Tongue (tissue), 2 donors: ENCODE measurements around the gene RGPD5. TPM values are rescaled to one million over a fixed set of nuclear protein-coding genes. Genes with fewer than 3 reads are reported as not detected.
"Not testable (repeated sequence)": the region's sequence is repeated elsewhere in the genome, so short reads cannot be mapped to it uniquely, and the experiment has no call there.

ENCODE experiments used
- DNase-seq: peaks from one replicate; pipeline ENCODE4 v3.0.0-alpha.2; 2015
- total RNA-seq: library from RNA; depleted of rRNA; stranded (reverse); fragments of >200 nt; gene quantifications from one replicate; pipeline ENCODE4 v1.2.3, GENCODE V29; 2014

The RGPD5 gene
- 53.6 TPM for total RNA-seq

GRCh38 chr2:109794074-109794737, at the start of gene RGPD5:
TSS of gene RGPD5 (plus strand) at chr2:109794305. CDS start at chr2:109794466, 161 bp downstream.
- not testable (repeated sequence) for DNase-seq

GRCh38 chr2:109751572-109751971, 42.5 kb upstream of the RGPD5 start:
- DNase-seq: not testable (repeated sequence)

- not testable (repeated sequence) for DNase-seq
Measured at GRCh38 chr2:109757163-109757824, 36.8 kb upstream of the RGPD5 start.

GRCh38 chr2:109760265-109761042, 33.7 kb upstream of the RGPD5 start:
- not testable (repeated sequence) for DNase-seq

- not testable (repeated sequence) for DNase-seq
Measured at GRCh38 chr2:109761043-109761454, 33.1 kb upstream of the RGPD5 start.

- DNase-seq: not testable (repeated sequence)
Measured at GRCh38 chr2:109761976-109762375, 32.1 kb upstream of the RGPD5 start.

- DNase-seq: not testable (repeated sequence)
Measured at GRCh38 chr2:109766074-109766473, 28.0 kb upstream of the RGPD5 start.

- not testable (repeated sequence) for DNase-seq
Measured at GRCh38 chr2:109766886-109767578, 27.1 kb upstream of the RGPD5 start.

GRCh38 chr2:109768934-109769333, 25.2 kb upstream of the RGPD5 start:
- DNase-seq: not testable (repeated sequence)

GRCh38 chr2:109779118-109779517, 15.0 kb upstream of the RGPD5 start:
- DNase-seq: not testable (repeated sequence)

GRCh38 chr2:109781147-109781816, 12.8 kb upstream of the RGPD5 start:
- not testable (repeated sequence) for DNase-seq

GRCh38 chr2:109782446-109782993, 11.6 kb upstream of the RGPD5 start:
- DNase-seq: not testable (repeated sequence)

- not testable (repeated sequence) for DNase-seq
Measured at GRCh38 chr2:109791530-109792279, 2.4 kb upstream of the RGPD5 start.

GRCh38 chr2:109792659-109793058, 1.4 kb upstream of the RGPD5 start:
- not testable (repeated sequence) for DNase-seq

GRCh38 chr2:109871129-109871751, 77.1 kb downstream of the RGPD5 start:
- not testable (repeated sequence) for DNase-seq

- DNase-seq: not testable (repeated sequence)
Measured at GRCh38 chr2:109876625-109877024, 82.5 kb downstream of the RGPD5 start.

- DNase-seq: not testable (repeated sequence)
Measured at GRCh38 chr2:109882112-109882511, 88.0 kb downstream of the RGPD5 start.

GRCh38 chr2:109888414-109888813, 94.3 kb downstream of the RGPD5 start:
- not testable (repeated sequence) for DNase-seq

GRCh38 chr2:109889909-109890308, 95.8 kb downstream of the RGPD5 start:
- DNase-seq: not testable (repeated sequence)

GRCh38 chr2:109891024-109891423, 96.9 kb downstream of the RGPD5 start:
- not testable (repeated sequence) for DNase-seq
